Activated CD4-positive, alpha-beta T cell treated with anti-CD3 and anti-CD28 coated beads for 48 hours (primary cell): ENCODE measurements around the gene LRRC23.
"Not testable (repeated sequence)": the region's sequence is repeated elsewhere in the genome, so short reads cannot be mapped to it uniquely, and the experiment has no call there.

Source experiments
- DNase-seq: peaks from one replicate; pipeline ENCODE4 v3.0.0-alpha.2; 2020

LRRC23 gene

GRCh38 chr12:6872073-6873048 is 32.3 kb upstream of the LRRC23 start:
- DNase-seq = peak; percentile 90

- DNase-seq = peak; percentile 99
Measured at GRCh38 chr12:6873094-6874014, 31.3 kb upstream of the LRRC23 start, which contains the start of gene SPSB2. Gene SPSB2 (minus strand): TSS chr12:6873303. CDS start chr12:6872901, 402 bp downstream.

- not testable (repeated sequence) for DNase-seq
Measured at GRCh38 chr12:6874015-6874368, 30.6 kb upstream of the LRRC23 start.

GRCh38 chr12:6879824-6880223 is 24.8 kb upstream of the LRRC23 start:
- not testable (repeated sequence) for DNase-seq

- DNase-seq = no peak
Measured at GRCh38 chr12:6883252-6883651, 21.4 kb upstream of the LRRC23 start.

GRCh38 chr12:6883683-6884082 is 20.9 kb upstream of the LRRC23 start:
- no peak for DNase-seq

GRCh38 chr12:6884539-6884938 is 20.1 kb upstream of the LRRC23 start:
- DNase-seq = no peak

GRCh38 chr12:6886206-6886999 is 18.2 kb upstream of the LRRC23 start:
- DNase-seq = not testable (repeated sequence)

GRCh38 chr12:6887460-6887859 is 17.2 kb upstream of the LRRC23 start:
- no peak for DNase-seq

GRCh38 chr12:6888360-6888759 is 16.3 kb upstream of the LRRC23 start:
- no peak for DNase-seq

- DNase-seq = not testable (repeated sequence)
Measured at GRCh38 chr12:6888794-6889193, 15.8 kb upstream of the LRRC23 start.

- DNase-seq = not testable (repeated sequence)
Measured at GRCh38 chr12:6889775-6890573, 14.6 kb upstream of the LRRC23 start.

- peak; percentile 99 for DNase-seq
Measured at GRCh38 chr12:6890789-6891645, 13.6 kb upstream of the LRRC23 start.

GRCh38 chr12:6891646-6892001 is 13.0 kb upstream of the LRRC23 start:
- peak; percentile 26 for DNase-seq

GRCh38 chr12:6892683-6893082 is 11.9 kb upstream of the LRRC23 start:
- not testable (repeated sequence) for DNase-seq

GRCh38 chr12:6894321-6894720 is 10.3 kb upstream of the LRRC23 start:
- no peak for DNase-seq

- DNase-seq = no peak
Measured at GRCh38 chr12:6896846-6897435, 7.7 kb upstream of the LRRC23 start.

- no peak for DNase-seq
Measured at GRCh38 chr12:6899427-6899826, 5.2 kb upstream of the LRRC23 start.

GRCh38 chr12:6899837-6900519 is 4.6 kb upstream of the LRRC23 start:
- peak; percentile 42 for DNase-seq

GRCh38 chr12:6902448-6902847 is 2.2 kb upstream of the LRRC23 start:
- no peak for DNase-seq
